ENCODE results near the gene CLPTM1L.
"Not testable (repeated sequence)": the region's sequence is repeated elsewhere in the genome, so short reads cannot be mapped to it uniquely, and the experiment has no call there.

CLPTM1L gene

DNA sequence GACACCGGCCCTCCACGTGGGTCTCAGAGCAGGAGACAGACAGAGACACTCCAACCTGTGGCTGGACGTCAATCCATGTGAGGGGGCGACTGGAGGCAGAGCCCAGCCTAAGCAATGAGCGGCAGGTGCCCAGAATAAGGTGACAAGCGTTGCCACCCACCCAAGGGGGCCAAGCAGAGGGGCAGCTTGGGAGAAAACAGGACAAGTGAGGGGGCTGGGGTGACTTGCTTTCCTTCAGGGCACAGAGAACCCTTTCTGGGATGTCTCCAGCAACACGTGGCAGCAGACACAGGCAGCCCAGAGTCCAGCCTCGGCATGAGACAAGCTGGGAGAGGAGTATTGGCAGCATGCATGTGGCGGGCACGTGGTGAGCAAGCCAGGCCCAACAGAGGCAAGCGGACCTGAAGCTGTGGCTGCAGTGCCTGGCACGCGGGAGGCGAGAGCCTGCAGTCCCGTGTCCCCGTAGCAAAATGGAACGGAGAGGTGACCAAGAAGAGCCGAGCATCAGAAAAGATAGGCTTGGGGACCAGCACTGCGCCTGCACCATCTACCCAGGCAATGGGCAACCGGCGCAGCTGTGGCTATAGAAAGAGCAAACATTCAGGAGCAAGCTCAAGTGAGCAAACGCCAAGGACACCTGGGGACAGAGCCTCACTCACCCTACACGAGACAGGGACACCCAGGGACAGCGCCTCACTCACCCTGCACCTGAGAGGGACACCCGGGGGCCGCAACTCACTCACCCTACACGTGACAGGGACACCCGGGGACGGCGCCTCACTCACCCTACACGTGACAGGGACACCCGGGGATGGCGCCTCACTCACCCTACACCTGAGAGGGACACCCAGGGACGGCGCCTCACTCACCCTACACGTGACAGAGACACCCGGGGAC lies 56.2 kb downstream of the CLPTM1L start:
- FAIRE-seq (no peak), DNase-seq (ENCODE audit: insufficient read length, low spot score) (no peak)
- TF ChIP-seq, protein P1, sequence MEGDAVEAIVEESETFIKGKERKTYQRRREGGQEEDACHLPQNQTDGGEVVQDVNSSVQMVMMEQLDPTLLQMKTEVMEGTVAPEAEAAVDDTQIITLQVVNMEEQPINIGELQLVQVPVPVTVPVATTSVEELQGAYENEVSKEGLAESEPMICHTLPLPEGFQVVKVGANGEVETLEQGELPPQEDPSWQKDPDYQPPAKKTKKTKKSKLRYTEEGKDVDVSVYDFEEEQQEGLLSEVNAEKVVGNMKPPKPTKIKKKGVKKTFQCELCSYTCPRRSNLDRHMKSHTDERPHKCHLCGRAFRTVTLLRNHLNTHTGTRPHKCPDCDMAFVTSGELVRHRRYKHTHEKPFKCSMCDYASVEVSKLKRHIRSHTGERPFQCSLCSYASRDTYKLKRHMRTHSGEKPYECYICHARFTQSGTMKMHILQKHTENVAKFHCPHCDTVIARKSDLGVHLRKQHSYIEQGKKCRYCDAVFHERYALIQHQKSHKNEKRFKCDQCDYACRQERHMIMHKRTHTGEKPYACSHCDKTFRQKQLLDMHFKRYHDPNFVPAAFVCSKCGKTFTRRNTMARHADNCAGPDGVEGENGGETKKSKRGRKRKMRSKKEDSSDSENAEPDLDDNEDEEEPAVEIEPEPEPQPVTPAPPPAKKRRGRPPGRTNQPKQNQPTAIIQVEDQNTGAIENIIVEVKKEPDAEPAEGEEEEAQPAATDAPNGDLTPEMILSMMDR (IDR thresholded peaks at IDR 0.05; ENCODE audit: insufficient read depth, missing control alignments) = no peak

DNA sequence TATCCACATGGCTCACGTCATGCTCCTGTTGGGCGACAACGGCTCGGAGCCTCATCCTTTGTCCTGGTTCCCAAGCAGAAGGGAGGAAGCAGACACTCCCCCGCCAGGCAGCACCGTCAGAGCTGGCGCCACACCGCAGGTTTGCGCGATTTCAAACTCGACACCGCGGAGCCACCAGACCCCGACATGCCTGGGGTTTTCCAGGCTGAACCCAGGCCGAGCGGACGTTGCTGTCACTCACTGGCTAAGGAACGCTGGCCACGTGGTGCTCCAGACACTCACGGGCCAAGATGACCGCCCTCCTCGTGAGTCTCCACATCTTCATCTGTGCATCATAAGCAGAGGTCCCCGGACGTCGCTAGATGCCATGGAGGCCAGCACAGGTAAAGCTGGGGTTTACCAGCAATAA lies 59.0 kb downstream of the CLPTM1L start:
- DNase-seq (ENCODE audit: insufficient read length, low spot score) (no peak), FAIRE-seq (no peak)
- TF ChIP-seq, protein P1 (IDR thresholded peaks at IDR 0.05; ENCODE audit: insufficient read depth, missing control alignments) = no peak

DNA sequence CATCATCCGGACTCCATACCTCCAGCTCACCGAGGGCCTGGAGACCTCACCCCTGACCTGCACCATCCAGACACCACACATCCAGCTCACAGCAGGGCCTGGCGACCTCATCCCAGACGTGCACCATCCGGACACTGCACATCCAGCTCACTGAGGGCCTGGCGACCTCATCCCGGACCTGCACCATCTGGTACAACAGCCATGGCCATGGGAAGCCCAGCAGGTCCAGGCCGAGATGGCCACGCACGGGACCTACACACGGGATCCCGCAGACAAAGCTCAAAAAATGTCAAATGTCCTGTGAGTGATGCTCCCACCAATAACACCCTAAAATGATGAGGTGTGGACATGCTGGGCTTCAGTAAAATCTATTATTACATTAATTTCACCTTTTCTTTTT lies 59.8 kb downstream of the CLPTM1L start:
- FAIRE-seq = no peak
- no peak for DNase-seq (ENCODE audit: insufficient read length, low spot score)
- TF ChIP-seq, protein P1 (IDR thresholded peaks at IDR 0.05; ENCODE audit: insufficient read depth, missing control alignments) = no peak

DNA sequence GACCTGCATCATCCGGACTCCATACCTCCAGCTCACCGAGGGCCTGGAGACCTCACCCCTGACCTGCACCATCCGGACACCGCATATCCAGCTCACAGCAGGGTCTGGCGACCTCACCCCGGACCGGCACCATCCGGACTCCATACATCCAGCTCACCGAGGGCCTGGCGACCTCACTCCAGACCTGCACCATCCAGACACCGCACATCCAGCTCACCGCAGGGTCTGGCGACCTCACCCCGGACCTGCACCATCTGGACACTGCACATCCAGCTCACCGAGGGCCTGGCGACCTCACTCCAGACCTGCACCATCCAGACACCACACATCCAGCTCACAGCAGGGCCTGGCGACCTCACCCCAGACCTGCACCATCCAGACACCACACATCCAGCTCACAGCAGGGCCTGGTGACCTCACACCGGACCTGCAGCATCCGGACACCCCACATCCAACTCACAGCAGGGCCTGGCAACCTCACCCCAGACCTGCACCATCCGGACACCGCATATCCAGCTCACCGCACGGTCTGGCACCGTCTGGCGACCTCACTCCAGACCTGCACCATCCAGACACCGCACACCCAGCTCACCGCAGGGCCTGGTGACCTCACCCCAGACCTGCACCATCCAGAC lies 60.4 kb downstream of the CLPTM1L start:
- not testable (repeated sequence) for FAIRE-seq; DNase-seq (ENCODE audit: insufficient read length, low spot score)

DNA sequence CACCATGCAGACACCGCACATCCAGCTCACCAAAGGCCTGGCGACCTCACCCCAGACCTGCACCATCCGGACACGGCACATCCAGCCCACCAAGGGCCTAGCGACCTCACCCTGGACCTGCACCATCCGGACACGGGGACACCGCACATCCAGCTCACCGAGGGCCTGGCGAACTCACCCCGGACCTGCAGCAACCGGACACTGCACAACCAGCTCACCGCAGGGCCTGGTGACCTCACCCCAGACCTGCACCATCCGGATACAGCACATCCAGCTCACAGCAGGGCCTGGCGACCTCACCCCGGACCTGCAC lies 61.2 kb downstream of the CLPTM1L start:
- not testable (repeated sequence) for DNase-seq (ENCODE audit: insufficient read length, low spot score)

DNA sequence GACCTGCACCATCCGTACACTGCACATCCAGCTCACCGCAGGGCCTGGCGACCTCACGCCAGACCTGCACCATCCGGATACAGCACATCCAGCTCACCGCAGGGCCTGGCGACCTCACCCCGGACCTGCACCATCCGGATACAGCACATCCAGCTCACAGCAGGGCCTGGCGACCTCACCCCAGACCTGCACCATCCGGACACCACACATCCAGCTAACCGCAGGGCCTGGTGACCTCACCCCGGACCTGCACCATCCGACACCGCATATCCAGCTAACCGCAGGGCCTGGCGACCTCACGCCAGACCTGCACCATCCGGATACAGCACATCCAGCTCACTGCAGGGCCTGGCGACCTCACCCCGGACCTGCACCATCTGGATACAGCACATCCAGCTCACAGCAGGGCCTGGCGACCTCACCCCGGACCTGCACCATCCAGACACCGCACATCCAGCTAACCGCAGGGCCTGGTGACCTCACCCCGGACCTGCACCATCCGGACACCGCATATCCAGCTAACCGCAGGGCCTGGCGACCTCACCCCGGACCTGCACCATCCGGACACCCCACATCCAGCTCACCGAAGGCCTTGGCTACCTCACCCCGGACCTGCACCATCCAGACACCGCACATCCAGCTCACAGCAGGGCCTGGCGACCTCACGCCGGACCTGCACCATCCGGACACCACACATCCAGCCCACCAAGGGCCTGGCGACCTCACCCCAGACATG lies 61.7 kb downstream of the CLPTM1L start:
- not testable (repeated sequence) for FAIRE-seq; DNase-seq (ENCODE audit: insufficient read length, low spot score)

More for the DNA sequence above, 61.2 kb downstream of the CLPTM1L start:
- not testable (repeated sequence) for FAIRE-seq

DNA sequence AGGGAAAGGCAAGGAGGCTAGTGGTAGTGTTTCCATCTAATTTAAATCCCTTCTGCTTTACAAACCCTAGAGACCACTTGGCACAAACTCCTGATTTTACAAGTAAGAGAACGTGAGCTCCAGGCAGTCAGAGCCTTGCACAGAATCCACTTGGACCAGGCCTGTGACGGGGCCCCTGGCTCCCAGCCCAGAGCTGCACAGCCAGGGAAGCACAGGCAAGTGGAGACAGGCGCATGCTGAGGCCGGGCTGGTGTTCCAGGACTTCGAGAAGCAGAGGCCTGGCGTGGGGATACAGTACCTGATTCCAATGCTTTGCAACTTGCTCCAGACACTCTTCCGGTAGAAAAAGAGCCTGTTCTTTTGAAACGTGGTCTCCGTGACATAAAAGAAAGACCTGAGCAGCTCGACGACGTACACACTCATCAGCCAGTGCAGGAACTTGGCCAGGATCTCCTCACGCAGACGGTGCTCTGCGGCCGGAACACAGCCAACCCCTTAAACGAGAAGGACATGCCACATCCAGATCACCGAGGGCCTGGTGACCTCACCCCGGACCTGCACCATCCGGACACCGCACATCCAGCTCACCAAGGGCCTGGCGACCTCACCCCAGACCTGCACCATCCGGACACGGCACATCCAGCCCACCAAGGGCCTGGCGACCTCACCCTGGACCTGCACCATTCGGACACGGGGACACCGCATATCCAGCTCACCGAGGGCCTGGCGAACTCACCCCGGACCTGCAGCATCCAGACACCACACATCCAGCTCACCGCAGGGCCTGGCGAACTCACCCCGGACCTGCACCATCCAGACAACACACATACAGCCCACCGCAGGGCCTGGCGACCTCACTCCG lies 62.5 kb downstream of the CLPTM1L start:
- FAIRE-seq = no peak
- DNase-seq (ENCODE audit: insufficient read length, low spot score) = no peak
- TF ChIP-seq, protein P1 (IDR thresholded peaks at IDR 0.05; ENCODE audit: insufficient read depth, missing control alignments) = no peak
